CD4-positive, alpha-beta memory T cell (primary cell): Measurements from ENCODE around the gene DAZAP2. TPM values are rescaled to one million over a fixed set of nuclear protein-coding genes. Genes with fewer than 3 reads are reported as not detected.
A peak's percentile ranks its signal among the peaks of the same experiment; 100 is the strongest.

Experiments used
- CTCF ChIA-PET: fragments of 350-600 bp; sonication (Branson Sonifier 250); formaldehyde crosslinking; loops from one replicate; lab custom pipeline; 2021; ENCODE audit warnings: inconsistent platforms; ENCODE audit not compliant: partially characterized antibody; lab: Charles Lee
- POLR2A ChIA-PET: fragments of 350-600 bp; sonication (Branson Sonifier 250); formaldehyde crosslinking; loops from one replicate; lab custom pipeline; 2021; ENCODE audit not compliant: partially characterized antibody; lab: Charles Lee
- DNase-seq, 5 donors: peaks; one replicate each; pipeline versions ENCODE4 v3.0.0 to v3.0.0-alpha.2; 2020 to 2022; ENCODE audit warnings: mixed read lengths in 1 of 5
- H3K27ac ChIP-seq: one replicate; pipeline ENCODE4 v1.7.0; 2013; ENCODE audit warnings: low read depth, low read length
- H3K27me3 ChIP-seq: 2 replicates; pipeline ENCODE4 v1.7.0; 2013; ENCODE audit warnings: mild to moderate bottlenecking, low read length, moderate library complexity; ENCODE audit not compliant: insufficient read depth
- H3K36me3 ChIP-seq: 2 replicates; pipeline ENCODE4 v1.7.0; 2013; ENCODE audit warnings: mild to moderate bottlenecking, low read length, moderate library complexity; ENCODE audit not compliant: insufficient read depth
- H3K4me1 ChIP-seq: 2 replicates; pipeline ENCODE4 v1.7.0; 2013; ENCODE audit warnings: mild to moderate bottlenecking, low read length, moderate library complexity; ENCODE audit not compliant: insufficient read depth
- H3K4me3 ChIP-seq, 2 donors: one replicate each; pipeline ENCODE4 v1.7.0; 2013; ENCODE audit warnings: low read length in 2 of 2, mild to moderate bottlenecking in 1 of 2
- H3K9me3 ChIP-seq, 2 donors: one replicate each; pipeline ENCODE4 v1.7.0; 2013; ENCODE audit warnings: low read length in 2 of 2, control low read depth in 1 of 2; ENCODE audit not compliant: control insufficient read depth in 1 of 2
- H3K27ac Mint-ChIP-seq, 7 donors: one replicate each; pipeline ENCODE4 v1.8.0; 2020 to 2021; ENCODE audit warnings: mixed read lengths in 7 of 7, mild to moderate bottlenecking in 6 of 7, inconsistent platforms in 3 of 7, moderate library complexity in 3 of 7
- H3K27me3 Mint-ChIP-seq, 2 donors: one replicate each; pipeline ENCODE4 v1.8.0; 2020 to 2021; ENCODE audit warnings: mixed read lengths in 2 of 2
- H3K36me3 Mint-ChIP-seq, 2 donors: one replicate each; pipeline ENCODE4 v1.8.0; 2020 to 2021; ENCODE audit warnings: mixed read lengths in 2 of 2, inconsistent platforms in 1 of 2, mild to moderate bottlenecking in 1 of 2
- H3K4me1 Mint-ChIP-seq, 4 donors: one replicate each; pipeline ENCODE4 v1.8.0; 2020 to 2021; ENCODE audit warnings: mixed read lengths in 4 of 4, mild to moderate bottlenecking in 1 of 4
- H3K4me3 Mint-ChIP-seq, 8 donors: one replicate each; pipeline ENCODE4 v1.8.0; 2020 to 2021; ENCODE audit warnings: mixed read lengths in 8 of 8, mild to moderate bottlenecking in 7 of 8, moderate library complexity in 6 of 8, inconsistent platforms in 3 of 8
- H3K9me3 Mint-ChIP-seq, 8 donors: one replicate each; pipeline ENCODE4 v1.8.0; 2020 to 2021; ENCODE audit warnings: mixed read lengths in 8 of 8, mild to moderate bottlenecking in 5 of 8, inconsistent platforms in 3 of 8, moderate library complexity in 1 of 8
- intact Hi-C: fragments of 100-400 bp; cut with micrococcal nuclease; formaldehyde crosslinking; loops from one replicate; pipeline ENCODE4 v1.15.1; 2023
- polyA plus RNA-seq, 2 donors: library from polyadenylated mRNA; unstranded; fragments of 300-500 nt; fragmentation: Illumina TruSeq; gene quantifications; one replicate each; pipeline ENCODE4 v1.2.3, GENCODE V29; 2021
- total RNA-seq, 2 experiments: library from RNA; stranded (reverse); gene quantifications; one replicate each; pipeline ENCODE4 v1.2.3, GENCODE V29; 2021

Gene DAZAP2
- total and polyA plus RNA-seq, 4 experiments from 2014 or later = 275 to 2,333 (median 804) TPM

DNA sequence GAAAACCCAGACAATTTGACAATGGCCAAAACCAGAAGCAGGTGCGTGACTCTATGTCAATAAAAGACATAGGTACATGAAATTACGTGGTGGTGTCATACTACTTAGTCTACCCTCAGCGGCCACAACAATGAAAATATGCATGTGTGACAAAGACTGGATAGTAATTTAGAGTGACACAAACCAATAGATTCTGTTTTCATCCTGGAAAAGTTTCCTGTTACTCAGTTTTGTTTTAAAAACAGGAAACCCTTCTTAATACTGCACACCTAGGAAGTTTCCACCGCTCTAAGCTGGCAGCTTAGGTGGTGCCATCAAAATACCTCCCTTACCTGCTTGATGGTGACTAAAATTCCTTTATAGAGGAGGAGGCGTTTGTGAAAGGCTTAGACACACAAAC lies 35.9 kb upstream of the DAZAP2 start:
- DNase-seq = peak; percentile 38 to 53 (median 45)
- H3K4me1 Mint-ChIP-seq = peaks cover 10 to 36% (median 17%) of the 10 kb centered on the region in 4 donors
- Histone ChIP-seq H3K36me3 (no peaks in the 10 kb centered on the region), H3K27ac (no peak overlapping the region), H3K27me3 (no peaks in the 10 kb centered on the region), H3K9me3 (no peaks in the 10 kb centered on the region), H3K4me1 (peaks cover 28% of the 10 kb centered on the region), H3K4me3 (no peak overlapping the region)
- H3K4me3 Mint-ChIP-seq = peak overlapping the region in 6 of 8 donors; percentile 12 to 36 (median 26)
- POLR2A ChIA-PET = interaction anchor here (1.4 kb wide), 1 partner anchor 15 kb away, joined by 3 read pairs; the partner anchor contains the start of gene POU6F1
- intact Hi-C loops = no loop called here
- no peaks in the 10 kb centered on the region for H3K27me3 Mint-ChIP-seq
- CTCF ChIA-PET = no interaction called here
- H3K27ac Mint-ChIP-seq = peak overlapping the region; percentile 9 to 91 (median 83)
- H3K9me3 Mint-ChIP-seq = no peaks in the 10 kb centered on the region
- H3K36me3 Mint-ChIP-seq = peaks cover 0 to 7% of the 10 kb centered on the region in 2 donors

GRCh38 chr12:51205350-51205749 lies 33.3 kb upstream of the DAZAP2 start:
- Mint-ChIP-seq H3K27ac (peak overlapping the region in 4 of 7 donors; percentile 15 to 79 (median 60)), H3K27me3 (no peaks in the 10 kb centered on the region), H3K36me3 (peaks cover 4 to 9% of the 10 kb centered on the region in 2 donors), H3K4me3 (no peak overlapping the region), H3K4me1 (peaks cover 10 to 36% (median 17%) of the 10 kb centered on the region in 4 donors), H3K9me3 (no peaks in the 10 kb centered on the region)
- POLR2A ChIA-PET = interaction anchor here (0.5 kb wide), 1 partner anchor 100 kb away, joined by 3 read pairs; no protein-coding TSS in a partner anchor
- CTCF ChIA-PET = interaction anchor here (0.7 to 1.3 kb wide), 3 partner anchors 13 to 136 kb away, joined by 3 read pairs; partner anchors contain the start of gene POU6F1
- Histone ChIP-seq H3K9me3 (no peaks in the 10 kb centered on the region), H3K4me1 (peaks cover 28% of the 10 kb centered on the region), H3K27me3 (no peaks in the 10 kb centered on the region), H3K36me3 (no peaks in the 10 kb centered on the region), H3K27ac (no peak overlapping the region), H3K4me3 (no peak overlapping the region)
- intact Hi-C loops = no loop called here
- DNase-seq = no peak

DNA sequence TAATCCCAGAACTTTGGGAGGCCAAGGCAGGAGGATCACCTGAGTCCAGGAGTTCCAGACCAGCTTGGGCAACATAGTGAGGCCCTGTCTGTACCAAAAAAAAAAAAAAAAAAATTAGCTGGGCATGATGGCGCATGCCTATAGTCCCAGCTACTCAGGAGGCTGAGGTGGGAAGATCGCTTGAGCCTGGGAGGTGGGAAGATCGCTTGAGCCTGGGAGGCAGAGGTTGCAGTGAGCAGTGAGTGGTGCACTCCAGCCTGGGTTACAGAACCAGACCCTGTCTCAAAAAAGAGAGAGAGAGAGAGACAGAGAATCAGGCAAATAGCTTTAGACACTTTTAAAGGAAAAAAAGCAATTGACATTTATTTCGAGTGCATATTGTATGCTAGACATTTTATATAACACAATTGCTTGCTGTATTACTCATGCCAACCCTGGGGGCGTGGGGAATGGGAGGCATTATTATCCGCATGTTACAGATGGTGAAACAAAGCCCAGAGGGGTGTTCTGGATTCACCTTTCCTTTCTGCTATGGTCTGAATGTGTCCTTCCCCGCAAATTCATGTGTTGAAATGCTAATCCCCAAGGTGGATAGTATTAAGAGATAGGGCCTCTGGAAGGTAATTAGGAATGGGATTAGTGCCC lies 30.5 kb upstream of the DAZAP2 start:
- ChIA-PET POLR2A (no interaction called here), CTCF (no interaction called here)
- Histone ChIP-seq H3K27me3 (no peaks in the 10 kb centered on the region), H3K36me3 (no peaks in the 10 kb centered on the region), H3K9me3 (no peaks in the 10 kb centered on the region), H3K4me3 (no peak overlapping the region), H3K27ac (no peak overlapping the region), H3K4me1 (peaks cover 6% of the 10 kb centered on the region)
- H3K9me3 Mint-ChIP-seq = no peaks in the 10 kb centered on the region
- H3K27ac Mint-ChIP-seq = peak overlapping the region in 2 of 7 donors; percentile 29 to 71
- no peak for DNase-seq
- H3K4me3 Mint-ChIP-seq = no peak overlapping the region
- H3K27me3 Mint-ChIP-seq = no peaks in the 10 kb centered on the region
- peaks cover 10 to 11% of the 10 kb centered on the region in 2 donors for H3K36me3 Mint-ChIP-seq
- peaks cover 6 to 15% (median 7%) of the 10 kb centered on the region in 4 donors for H3K4me1 Mint-ChIP-seq
- intact Hi-C loops = no loop called here

DNA sequence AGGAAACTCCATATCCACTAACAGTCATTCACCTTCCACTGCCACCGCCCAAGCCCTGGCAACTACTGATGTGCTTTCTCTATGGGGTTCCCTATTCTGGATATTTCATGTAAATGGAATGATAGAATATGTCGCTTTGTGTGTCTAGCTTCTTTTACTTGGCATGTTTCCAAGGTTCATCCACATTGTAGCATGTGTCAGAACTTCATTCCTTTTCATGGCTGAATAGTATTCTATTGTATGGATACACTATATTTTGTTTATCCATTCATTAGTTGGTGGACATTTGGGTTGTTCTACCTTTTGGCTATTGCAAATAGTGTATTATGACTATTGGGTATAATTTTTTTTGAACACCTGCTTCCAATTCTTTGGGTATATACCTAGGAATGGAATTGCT lies 29.4 kb upstream of the DAZAP2 start:
- ChIA-PET POLR2A (interaction anchor here (1.1 kb wide), 1 partner anchor 29 kb away, joined by 6 read pairs; the partner anchor contains the start of gene DAZAP2), CTCF (no interaction called here)
- Mint-ChIP-seq H3K4me1 (peaks cover 0 to 7% (median 1%) of the 10 kb centered on the region in 4 donors), H3K27me3 (no peaks in the 10 kb centered on the region), H3K9me3 (no peaks in the 10 kb centered on the region), H3K27ac (peak overlapping the region in 4 of 7 donors; percentile 57 to 75 (median 61)), H3K36me3 (peaks cover 11 to 12% of the 10 kb centered on the region in 2 donors), H3K4me3 (no peak overlapping the region)
- H3K27ac ChIP-seq = no peak overlapping the region
- H3K27me3 ChIP-seq = no peaks in the 10 kb centered on the region
- H3K36me3 ChIP-seq = no peaks in the 10 kb centered on the region
- no peak overlapping the region for H3K4me3 ChIP-seq
- intact Hi-C loops = no loop called here
- H3K4me1 ChIP-seq = no peaks in the 10 kb centered on the region
- no peak for DNase-seq
- H3K9me3 ChIP-seq = no peaks in the 10 kb centered on the region

GRCh38 chr12:51210690-51211395 lies 27.8 kb upstream of the DAZAP2 start:
- POLR2A ChIA-PET = interaction anchor here (1.1 kb wide), 1 partner anchor 28 kb away, joined by 6 read pairs; the partner anchor contains the start of gene DAZAP2
- Histone ChIP-seq H3K9me3 (no peaks in the 10 kb centered on the region), H3K4me3 (no peak overlapping the region), H3K4me1 (no peaks in the 10 kb centered on the region), H3K27ac (no peak overlapping the region), H3K27me3 (no peaks in the 10 kb centered on the region), H3K36me3 (no peaks in the 10 kb centered on the region)
- H3K27ac Mint-ChIP-seq = peak overlapping the region in 4 of 7 donors; percentile 10 to 72 (median 28)
- H3K4me1 Mint-ChIP-seq = peaks cover 0 to 14% (median 5%) of the 10 kb centered on the region in 4 donors
- no peaks in the 10 kb centered on the region for H3K27me3 Mint-ChIP-seq
- CTCF ChIA-PET = interaction anchor here (1.1 kb wide), 1 partner anchor 130 kb away, joined by 3 read pairs; no protein-coding TSS in a partner anchor
- intact Hi-C loops = no loop called here
- no peaks in the 10 kb centered on the region for H3K9me3 Mint-ChIP-seq
- DNase-seq = no peak
- H3K36me3 Mint-ChIP-seq = peaks cover 13 to 14% of the 10 kb centered on the region in 2 donors
- no peak overlapping the region for H3K4me3 Mint-ChIP-seq

GRCh38 chr12:51214895-51215294 lies 23.7 kb upstream of the DAZAP2 start:
- H3K27me3 ChIP-seq = no peaks in the 10 kb centered on the region
- peak overlapping the region in 1 of 8 donors; percentile 22 for H3K4me3 Mint-ChIP-seq
- no peak overlapping the region for H3K4me3 ChIP-seq
- ChIA-PET CTCF (no interaction called here), POLR2A (interaction anchor here (0.6 to 5.1 kb wide), 2 partner anchors 19 to 26 kb away, joined by 3 to 177 read pairs; partner anchors contain the start of gene DAZAP2)
- peaks cover 9 to 16% of the 10 kb centered on the region in 2 donors for H3K36me3 Mint-ChIP-seq
- no peaks in the 10 kb centered on the region for H3K9me3 Mint-ChIP-seq
- H3K27me3 Mint-ChIP-seq = no peaks in the 10 kb centered on the region
- peaks cover 25% of the 10 kb centered on the region for H3K4me1 ChIP-seq
- peaks cover 16 to 34% (median 26%) of the 10 kb centered on the region in 4 donors for H3K4me1 Mint-ChIP-seq
- no peaks in the 10 kb centered on the region for H3K9me3 ChIP-seq
- H3K27ac ChIP-seq = no peak overlapping the region
- intact Hi-C loops = no loop called here
- no peak for DNase-seq
- peak overlapping the region in 4 of 7 donors; percentile 8 to 92 (median 24) for H3K27ac Mint-ChIP-seq
- H3K36me3 ChIP-seq = no peaks in the 10 kb centered on the region
